RWPE2 (cell line): ENCODE data around the gene SOWAHD.
"Not testable (repeated sequence)": the region's sequence is repeated elsewhere in the genome, so short reads cannot be mapped to it uniquely, and the experiment has no call there.

Experiments used
- ATAC-seq: fragments of 200-7000 bp; cut with Tn5 transposase; 3 replicates; pipeline ENCODE4 v1.9.1; 2021; ENCODE audit warnings: low read depth
- DNase-seq: peaks from one replicate; pipeline ENCODE4 v3.0.0-alpha.2; 2020; ENCODE audit warnings: low spot score
- H3K27ac ChIP-seq: fragments of 450-650 bp; 2 replicates; pipeline ENCODE4 v1.5.1; 2017; ENCODE audit warnings: mild to moderate bottlenecking; ENCODE audit not compliant: poor library complexity, severe bottlenecking
- H3K27me3 ChIP-seq: fragments of 250-450 bp; sonication (Bioruptor Pico); 2 replicates; pipeline ENCODE4 v1.5.1; 2021; ENCODE audit warnings: mild to moderate bottlenecking, moderate library complexity; ENCODE audit not compliant: insufficient read depth, poor library complexity, severe bottlenecking
- H3K36me3 ChIP-seq: fragments of 250-450 bp; sonication (Bioruptor Pico); 2 replicates; pipeline ENCODE4 v1.5.1; 2020; ENCODE audit warnings: low read depth, mild to moderate bottlenecking, moderate library complexity
- H3K4me1 ChIP-seq: fragments of 250-450 bp; sonication (Bioruptor Pico); 2 replicates; pipeline ENCODE4 v1.5.1; 2021; ENCODE audit warnings: mild to moderate bottlenecking, moderate library complexity; ENCODE audit not compliant: insufficient read depth, poor library complexity, severe bottlenecking
- H3K4me3 ChIP-seq: fragments of 250-450 bp; sonication (Bioruptor Pico); 2 replicates; pipeline ENCODE4 v1.5.1; 2021; ENCODE audit warnings: mild to moderate bottlenecking, moderate library complexity; ENCODE audit not compliant: severe bottlenecking
- H3K9me3 ChIP-seq: fragments of 250-450 bp; sonication (Bioruptor Pico); 2 replicates; pipeline ENCODE4 v1.5.1; 2021; ENCODE audit warnings: mild to moderate bottlenecking, moderate library complexity; ENCODE audit not compliant: severe bottlenecking
- TF ChIP-seq, protein P1 (sequence below): fragments of 450-650 bp; IDR thresholded peaks from one replicate; pipeline ENCODE4 v1.5.1; 2017; ENCODE audit warnings: mild to moderate bottlenecking, moderate library complexity; ENCODE audit not compliant: poor library complexity, severe bottlenecking

The SOWAHD gene

DNA sequence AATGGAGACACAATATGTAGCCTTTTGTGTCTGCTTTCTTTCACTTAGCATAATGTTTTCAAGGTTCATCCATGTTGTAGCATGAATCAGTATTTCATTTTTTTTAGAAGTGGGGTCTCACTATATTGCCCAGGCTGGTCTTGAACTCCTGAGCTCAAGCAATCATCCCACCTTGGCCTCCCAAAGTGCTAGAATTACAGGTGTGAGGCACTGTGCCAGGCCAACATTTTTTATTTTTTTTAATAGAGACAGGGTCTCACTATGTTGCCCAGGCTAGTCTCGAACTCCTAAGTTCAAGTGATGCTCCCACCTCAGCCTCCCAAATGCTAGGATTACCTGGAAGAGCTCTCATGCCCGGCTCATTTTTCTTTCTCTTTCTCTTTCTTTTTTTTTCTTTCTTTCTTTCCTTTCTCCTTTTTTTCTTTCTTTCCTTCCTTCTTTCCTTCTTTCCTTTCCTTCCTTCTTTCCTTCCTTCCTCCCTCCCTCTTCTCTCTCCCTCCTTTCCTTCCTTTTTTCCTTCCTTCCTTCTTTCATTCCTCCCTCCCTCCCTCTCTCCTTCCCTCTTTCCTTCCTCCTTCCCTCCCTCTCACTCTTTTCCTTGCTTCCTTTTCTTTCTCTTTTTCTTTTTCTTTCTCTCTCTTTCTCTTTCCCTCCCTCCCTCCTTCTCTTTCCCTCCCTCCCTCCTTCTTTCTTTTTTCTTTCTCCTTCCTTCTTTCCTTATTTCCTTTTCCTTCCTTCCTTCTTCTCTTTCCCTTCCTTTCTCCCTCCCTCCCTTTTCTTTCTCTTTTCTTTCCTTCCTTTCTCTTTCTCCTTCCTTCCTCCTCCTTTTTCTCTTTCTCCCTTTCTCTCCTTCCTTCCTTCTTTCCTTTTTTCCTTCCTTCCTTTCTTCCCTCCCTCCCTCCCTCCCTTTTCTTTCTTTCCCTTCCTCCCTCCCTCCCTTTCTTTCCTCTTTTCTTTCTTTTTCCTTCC lies 43.1 kb downstream of the SOWAHD start:
- no peaks in the 10 kb centered on the region for H3K9me3 ChIP-seq
- no peak overlapping the region for H3K27ac ChIP-seq
- ATAC-seq (no peak), DNase-seq (no peak)
- TF ChIP-seq, protein P1, sequence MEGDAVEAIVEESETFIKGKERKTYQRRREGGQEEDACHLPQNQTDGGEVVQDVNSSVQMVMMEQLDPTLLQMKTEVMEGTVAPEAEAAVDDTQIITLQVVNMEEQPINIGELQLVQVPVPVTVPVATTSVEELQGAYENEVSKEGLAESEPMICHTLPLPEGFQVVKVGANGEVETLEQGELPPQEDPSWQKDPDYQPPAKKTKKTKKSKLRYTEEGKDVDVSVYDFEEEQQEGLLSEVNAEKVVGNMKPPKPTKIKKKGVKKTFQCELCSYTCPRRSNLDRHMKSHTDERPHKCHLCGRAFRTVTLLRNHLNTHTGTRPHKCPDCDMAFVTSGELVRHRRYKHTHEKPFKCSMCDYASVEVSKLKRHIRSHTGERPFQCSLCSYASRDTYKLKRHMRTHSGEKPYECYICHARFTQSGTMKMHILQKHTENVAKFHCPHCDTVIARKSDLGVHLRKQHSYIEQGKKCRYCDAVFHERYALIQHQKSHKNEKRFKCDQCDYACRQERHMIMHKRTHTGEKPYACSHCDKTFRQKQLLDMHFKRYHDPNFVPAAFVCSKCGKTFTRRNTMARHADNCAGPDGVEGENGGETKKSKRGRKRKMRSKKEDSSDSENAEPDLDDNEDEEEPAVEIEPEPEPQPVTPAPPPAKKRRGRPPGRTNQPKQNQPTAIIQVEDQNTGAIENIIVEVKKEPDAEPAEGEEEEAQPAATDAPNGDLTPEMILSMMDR, result no peak
- H3K4me3 ChIP-seq, result no peak overlapping the region
- no peaks in the 10 kb centered on the region for H3K36me3 ChIP-seq
- no peaks in the 10 kb centered on the region for H3K27me3 ChIP-seq
- no peaks in the 10 kb centered on the region for H3K4me1 ChIP-seq

DNA sequence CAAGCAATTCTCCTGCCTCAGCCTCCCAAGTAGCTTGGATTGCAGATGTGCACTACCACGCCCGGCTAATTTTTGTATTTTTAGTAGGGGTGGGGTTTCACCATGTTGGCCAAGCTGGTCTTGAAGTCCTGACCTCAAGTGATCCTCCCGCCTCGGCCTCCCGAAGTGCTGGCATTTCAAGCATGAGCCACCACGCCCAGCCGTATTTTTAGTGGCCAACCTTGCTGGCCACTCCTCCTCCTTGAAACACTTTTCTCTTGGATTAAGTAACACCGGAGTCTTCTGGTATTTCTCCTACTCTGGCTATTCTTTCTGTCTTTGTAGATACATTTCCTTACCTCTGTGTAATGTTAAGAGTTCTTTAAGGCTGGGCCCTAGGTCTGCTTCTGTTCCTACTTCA lies 44.2 kb downstream of the SOWAHD start:
- no peaks in the 10 kb centered on the region for H3K36me3 ChIP-seq
- DNase-seq (no peak), ATAC-seq (no peak)
- no peak overlapping the region for H3K4me3 ChIP-seq
- H3K27ac ChIP-seq, result no peak overlapping the region
- no peaks in the 10 kb centered on the region for H3K4me1 ChIP-seq
- no peaks in the 10 kb centered on the region for H3K27me3 ChIP-seq
- H3K9me3 ChIP-seq, result no peaks in the 10 kb centered on the region
- TF ChIP-seq, protein P1, result no peak

GRCh38 chrX:119808461-119808860 lies 50.1 kb downstream of the SOWAHD start:
- not testable (repeated sequence) for H3K4me1 ChIP-seq, H3K9me3 ChIP-seq, ATAC-seq

GRCh38 chrX:119809185-119809666 lies 50.8 kb downstream of the SOWAHD start:
- H3K27ac ChIP-seq, result no peak overlapping the region
- no peaks in the 10 kb centered on the region for H3K9me3 ChIP-seq
- no peak overlapping the region for H3K4me3 ChIP-seq
- ATAC-seq, result no peak
- no peaks in the 10 kb centered on the region for H3K27me3 ChIP-seq
- H3K4me1 ChIP-seq, result no peaks in the 10 kb centered on the region
- no peak for DNase-seq
- TF ChIP-seq, protein P1, result no peak
- H3K36me3 ChIP-seq, result no peaks in the 10 kb centered on the region

More at GRCh38 chrX:119808461-119808860, 50.1 kb downstream of the SOWAHD start:
- H3K27me3 ChIP-seq, H3K27ac ChIP-seq, DNase-seq, H3K36me3 ChIP-seq, H3K4me3 ChIP-seq: not testable (repeated sequence)
